HFF-Myc (cell line): ENCODE measurements around the gene TNNT3.

Experiments
- DNase-seq: peaks from one replicate; pipeline ENCODE4 v3.0.0-alpha.2; 2011; ENCODE audit warnings: low read depth; ENCODE audit errors: extremely low read depth
- H3K4me3 ChIP-seq: replicated peaks from 2 replicates; pipeline ENCODE4 v1.5.1; 2011; ENCODE audit warnings: low read depth, mild to moderate bottlenecking, control low read depth, low read length
- TF ChIP-seq, protein P1 (sequence below): IDR thresholded peaks from 2 replicates; pipeline ENCODE4 v1.5.1; 2012; ENCODE audit warnings: mild to moderate bottlenecking, low read depth, low read length, control low read depth; ENCODE audit errors: missing control alignments

The TNNT3 gene

DNA sequence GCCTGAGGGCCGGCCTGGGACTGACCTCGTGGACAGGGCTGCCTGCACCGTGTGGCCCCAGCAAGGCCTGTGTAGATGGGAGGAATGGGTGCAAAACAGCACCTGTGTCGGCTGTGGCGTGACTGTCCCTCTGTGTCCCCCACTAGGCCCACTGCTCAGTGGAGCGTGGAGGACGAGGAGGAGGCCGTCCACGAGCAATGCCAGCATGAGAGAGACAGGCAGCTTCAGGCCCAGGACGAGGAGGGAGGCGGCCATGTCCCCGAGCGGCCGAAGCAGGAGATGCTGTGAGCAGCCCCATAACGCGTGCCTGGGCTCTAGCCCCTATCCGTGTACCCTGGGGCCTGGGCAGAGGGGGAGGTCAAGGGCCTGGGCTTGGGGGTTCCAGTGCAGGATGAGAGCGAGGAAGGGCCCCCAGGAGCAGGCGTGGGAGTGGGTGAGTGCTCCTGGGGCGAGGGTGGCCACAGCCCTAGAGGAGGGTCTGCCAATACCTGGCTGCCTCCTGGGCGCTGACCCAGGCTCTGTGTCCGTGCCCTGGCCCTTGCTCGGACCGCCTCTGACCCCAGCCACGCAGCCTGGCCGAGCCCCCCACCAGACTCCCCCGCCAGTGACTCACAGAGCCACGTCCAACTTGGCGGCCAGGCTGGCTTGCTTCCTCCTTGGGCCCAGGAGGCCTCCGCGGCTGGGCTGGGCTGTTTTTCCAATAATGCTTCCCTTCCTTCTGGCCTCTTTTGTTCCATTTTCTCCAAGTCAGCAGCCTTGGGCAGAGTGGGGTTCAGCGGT is 39.4 kb upstream of the TNNT3 start:
- DNase-seq = no peak
- H3K4me3 ChIP-seq = no peak overlapping the region
- TF ChIP-seq, protein P1, sequence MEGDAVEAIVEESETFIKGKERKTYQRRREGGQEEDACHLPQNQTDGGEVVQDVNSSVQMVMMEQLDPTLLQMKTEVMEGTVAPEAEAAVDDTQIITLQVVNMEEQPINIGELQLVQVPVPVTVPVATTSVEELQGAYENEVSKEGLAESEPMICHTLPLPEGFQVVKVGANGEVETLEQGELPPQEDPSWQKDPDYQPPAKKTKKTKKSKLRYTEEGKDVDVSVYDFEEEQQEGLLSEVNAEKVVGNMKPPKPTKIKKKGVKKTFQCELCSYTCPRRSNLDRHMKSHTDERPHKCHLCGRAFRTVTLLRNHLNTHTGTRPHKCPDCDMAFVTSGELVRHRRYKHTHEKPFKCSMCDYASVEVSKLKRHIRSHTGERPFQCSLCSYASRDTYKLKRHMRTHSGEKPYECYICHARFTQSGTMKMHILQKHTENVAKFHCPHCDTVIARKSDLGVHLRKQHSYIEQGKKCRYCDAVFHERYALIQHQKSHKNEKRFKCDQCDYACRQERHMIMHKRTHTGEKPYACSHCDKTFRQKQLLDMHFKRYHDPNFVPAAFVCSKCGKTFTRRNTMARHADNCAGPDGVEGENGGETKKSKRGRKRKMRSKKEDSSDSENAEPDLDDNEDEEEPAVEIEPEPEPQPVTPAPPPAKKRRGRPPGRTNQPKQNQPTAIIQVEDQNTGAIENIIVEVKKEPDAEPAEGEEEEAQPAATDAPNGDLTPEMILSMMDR = no peak

DNA sequence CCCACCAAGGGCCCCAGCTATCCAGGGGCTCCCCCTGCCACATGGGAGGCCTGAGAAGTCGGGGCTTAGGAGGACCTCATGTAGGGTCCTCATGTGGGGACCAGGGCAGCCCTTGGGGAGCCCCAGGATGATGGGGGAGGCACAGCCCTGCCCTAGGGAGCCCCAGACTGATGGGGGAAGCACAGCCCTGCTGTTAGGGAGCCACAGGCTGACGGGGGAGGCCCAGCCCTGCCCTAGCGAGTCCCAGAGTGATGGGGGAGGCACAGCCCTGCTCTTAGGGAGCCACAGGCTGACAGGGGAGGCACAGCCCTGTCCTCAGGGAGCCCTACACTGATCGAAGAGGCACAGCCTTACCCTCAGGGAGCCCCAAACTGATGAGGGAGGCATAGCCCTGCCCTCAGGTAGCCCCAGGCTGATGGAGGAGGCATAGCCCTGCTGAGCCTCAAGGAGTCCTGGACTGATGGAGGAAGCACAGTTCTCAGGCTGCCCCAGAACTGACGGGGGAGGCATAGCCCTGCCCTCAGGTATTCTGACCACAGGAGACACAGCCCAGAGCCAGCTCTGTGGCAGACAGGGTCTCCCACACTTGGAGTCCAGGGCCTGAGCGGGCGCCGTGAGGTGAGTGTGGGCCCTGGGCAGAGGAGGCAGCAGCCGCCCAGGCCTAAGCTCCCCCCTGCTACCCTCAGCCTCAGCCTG is 38.6 kb upstream of the TNNT3 start:
- TF ChIP-seq, protein P1 = no peak

DNA sequence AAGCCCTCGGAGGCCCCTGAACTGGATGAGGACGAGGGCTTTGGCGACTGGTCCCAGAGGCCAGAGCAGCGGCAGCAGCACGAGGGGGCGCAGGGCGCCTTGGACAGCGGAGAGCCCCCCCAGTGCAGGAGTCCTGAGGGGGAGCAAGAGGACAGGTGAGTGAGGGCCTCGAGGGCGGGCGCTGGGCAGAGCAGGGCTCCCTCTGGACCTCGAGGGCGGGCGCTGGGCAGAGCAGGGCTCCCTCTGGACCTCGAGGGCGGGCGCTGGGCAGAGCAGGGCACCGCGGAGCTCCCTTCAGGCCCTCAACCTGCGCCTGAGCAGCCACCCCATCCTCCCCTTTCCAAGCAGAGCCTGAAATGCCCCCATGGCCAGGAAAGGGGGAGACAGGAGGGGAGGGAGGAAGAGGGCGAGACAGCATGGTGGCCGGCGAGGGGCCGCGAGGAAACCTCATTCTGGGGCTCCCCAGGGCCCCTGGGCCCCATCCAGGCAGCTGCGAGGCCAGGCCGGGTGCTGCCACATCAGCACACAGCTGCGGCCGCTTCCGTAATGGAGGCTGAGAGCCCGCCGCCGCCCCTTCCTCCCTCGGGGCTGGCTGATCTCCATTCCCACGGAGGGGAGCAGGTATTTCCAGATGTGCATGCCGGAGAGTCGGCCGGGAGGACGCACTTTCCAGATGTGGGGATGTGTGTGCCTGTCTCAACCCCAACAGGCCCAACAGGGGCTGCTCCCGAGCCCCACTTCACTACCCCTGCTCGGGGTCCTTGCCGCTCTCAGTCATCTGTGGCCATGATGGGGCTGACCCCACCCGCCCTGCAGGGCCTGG is 37.9 kb upstream of the TNNT3 start:
- TF ChIP-seq, protein P1 = no peak
- H3K4me3 ChIP-seq = no peak overlapping the region
- no peak for DNase-seq

More for the DNA sequence above, 38.6 kb upstream of the TNNT3 start:
- H3K4me3 ChIP-seq = no peak overlapping the region
- DNase-seq = no peak

DNA sequence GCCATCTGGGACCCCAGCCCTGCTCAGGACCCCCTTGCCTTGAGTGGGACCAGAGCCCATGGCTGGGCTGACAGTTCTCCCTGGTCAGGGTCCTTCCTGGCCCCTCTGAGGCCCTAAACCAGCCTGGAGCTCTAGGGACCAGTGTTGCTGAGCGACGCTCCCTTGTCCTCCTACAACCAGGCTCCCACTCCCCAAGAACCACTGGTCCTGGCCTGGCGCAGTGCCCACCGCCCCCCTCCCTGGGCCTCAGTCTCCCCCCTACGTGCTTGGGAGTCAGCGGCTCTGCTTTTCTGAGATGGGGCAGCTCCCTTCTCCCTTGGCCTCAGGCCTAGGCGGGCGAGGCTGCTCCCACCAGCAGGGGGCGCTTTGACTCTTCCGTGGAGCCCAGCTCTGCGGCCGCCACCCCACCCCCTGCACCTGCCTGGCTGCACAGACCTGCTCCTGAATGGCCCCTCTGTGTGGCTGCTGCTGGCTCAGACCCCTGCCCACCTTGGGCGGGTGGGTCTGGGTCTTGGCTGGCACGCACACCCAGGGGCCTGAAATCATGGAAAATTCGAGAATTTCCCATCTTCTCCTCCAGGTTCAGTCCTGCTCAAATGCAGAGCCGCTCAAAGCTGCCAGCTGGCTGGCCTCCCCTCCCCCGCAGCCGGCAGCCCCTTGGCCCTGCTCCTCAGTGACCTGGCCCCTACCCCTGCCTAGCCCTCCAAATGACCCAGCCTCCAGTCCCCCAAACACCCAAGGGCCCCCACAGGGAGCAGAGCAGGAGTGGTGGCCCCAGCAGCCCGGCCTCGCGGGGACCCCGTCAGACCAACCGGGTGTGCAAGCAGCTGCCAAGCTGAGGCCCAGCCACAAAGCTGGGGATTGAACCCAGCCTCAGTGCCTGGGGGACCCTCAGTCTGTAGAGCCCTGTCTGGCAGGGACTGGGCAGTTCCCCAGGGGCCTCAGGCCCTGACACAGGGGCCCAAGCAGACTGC is 37.0 kb upstream of the TNNT3 start:
- TF ChIP-seq, protein P1 = peak; percentile 94
- peak; percentile 22 for DNase-seq
- no peak overlapping the region for H3K4me3 ChIP-seq

DNA sequence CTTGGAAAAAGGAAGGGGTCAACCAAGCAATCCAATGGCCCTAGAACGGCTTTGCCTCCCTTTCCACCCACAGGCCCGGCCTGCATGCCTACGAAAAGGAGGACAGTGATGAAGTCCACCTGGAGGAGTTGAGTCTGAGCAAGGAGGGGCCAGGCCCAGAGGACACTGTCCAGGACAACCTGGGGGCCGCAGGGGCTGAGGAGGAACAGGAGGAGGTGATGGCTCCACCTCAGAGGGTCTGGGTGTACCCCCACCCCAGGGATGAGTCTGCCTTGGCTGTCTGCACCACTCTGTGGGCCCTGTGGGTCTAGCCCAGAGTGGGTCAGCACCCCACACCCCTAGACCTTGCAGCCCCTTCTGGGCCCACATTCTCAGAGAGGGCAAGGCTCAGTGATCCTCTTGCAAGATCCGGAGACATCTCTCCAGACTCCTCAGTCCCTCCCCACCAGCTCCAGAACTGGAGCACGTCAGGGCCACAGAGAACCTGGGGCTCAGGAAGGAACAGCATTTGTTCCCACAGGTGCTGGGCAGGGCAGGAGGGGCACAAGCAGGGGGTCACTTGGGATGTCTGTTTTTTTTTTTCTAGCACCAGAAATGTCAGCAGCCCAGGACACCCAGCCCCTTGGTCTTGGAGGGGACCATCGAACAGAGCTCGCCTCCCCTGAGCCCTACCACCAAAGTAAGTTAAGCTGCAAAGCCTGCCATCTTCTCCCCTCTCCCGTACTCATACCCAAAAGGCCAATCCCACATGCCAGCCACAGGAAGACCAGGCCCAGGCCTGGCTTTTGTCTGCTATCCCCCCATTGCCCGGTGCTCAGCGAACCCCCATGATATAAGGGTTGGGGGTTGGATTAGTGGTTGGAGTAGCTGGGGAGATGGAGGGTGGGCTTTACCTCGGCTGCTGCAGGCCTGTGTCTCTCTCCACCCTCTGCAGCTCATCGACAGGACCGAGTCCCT is 35.9 kb upstream of the TNNT3 start:
- H3K4me3 ChIP-seq = no peak overlapping the region
- DNase-seq = no peak

More for the DNA sequence above, 35.9 kb upstream of the TNNT3 start:
- TF ChIP-seq, protein P1 = no peak
